ENCODE measurements around the gene TEX9.
"Not testable (repeated sequence)": the region's sequence is repeated elsewhere in the genome, so short reads cannot be mapped to it uniquely, and the experiment has no call there.

TEX9 gene

DNA sequence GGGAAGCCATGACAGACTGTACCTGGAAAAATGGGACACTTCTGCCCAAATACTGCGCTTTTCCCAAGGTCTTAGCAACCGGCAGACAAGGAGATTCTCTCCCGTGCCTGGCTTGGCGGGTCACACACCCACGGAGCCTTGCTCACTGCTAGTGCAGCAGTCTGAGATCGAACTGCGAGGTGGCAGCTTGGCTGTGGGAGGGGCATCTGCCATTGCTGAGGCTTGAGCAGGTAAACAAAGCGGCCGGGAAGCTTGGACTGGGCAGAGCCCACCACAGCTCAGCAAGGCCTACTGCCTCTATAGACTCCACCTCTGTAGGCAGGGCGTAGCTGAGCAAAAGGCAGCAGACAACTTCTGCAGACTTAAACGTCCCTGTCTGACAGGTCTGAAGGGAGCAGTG, 34.0 kb downstream of the TEX9 start:
- not testable (repeated sequence) for H3K9ac ChIP-seq (ENCODE audit: low read length); H3K9me3 ChIP-seq (ENCODE audit: low read length); H3K27ac ChIP-seq (ENCODE audit: low read depth, low read length); H3K4me1 ChIP-seq (ENCODE audit: insufficient read depth, low read length); H3K27me3 ChIP-seq (ENCODE audit: control insufficient read depth in 1 of 2, insufficient read depth in 2 of 2, low read length in 2 of 2); H3K4me3 ChIP-seq (ENCODE audit: low read depth in 1 of 2, low read length in 2 of 2); H3K36me3 ChIP-seq (ENCODE audit: insufficient read depth, low read length)

DNA sequence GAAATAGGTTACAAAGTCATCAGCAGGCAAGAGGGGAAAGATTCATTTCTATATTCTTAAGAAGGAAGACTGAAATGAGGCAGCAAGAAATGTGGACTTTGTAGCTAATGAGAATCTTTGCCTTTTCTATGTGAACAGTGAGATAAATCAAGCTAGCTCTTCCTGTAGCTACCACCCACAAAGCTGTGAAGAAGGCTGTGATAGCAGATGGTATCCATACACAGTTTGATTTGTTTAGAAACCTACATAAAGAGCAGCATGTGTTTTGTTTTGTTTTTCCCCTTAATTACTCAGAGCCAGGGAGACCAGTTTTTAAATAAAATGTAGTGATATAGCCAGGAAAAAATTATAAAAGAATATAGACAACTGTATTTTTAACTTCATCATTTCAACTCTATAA, 45.5 kb downstream of the TEX9 start:
- H3K27ac ChIP-seq (ENCODE audit: low read depth, low read length): no peak overlapping the region
- no peaks in the 10 kb centered on the region for H3K27me3 ChIP-seq (ENCODE audit: control insufficient read depth in 1 of 2, insufficient read depth in 2 of 2, low read length in 2 of 2)
- no peaks in the 10 kb centered on the region for H3K4me1 ChIP-seq (ENCODE audit: insufficient read depth, low read length)
- H3K4me3 ChIP-seq (ENCODE audit: low read depth in 1 of 2, low read length in 2 of 2): no peak overlapping the region
- H3K9me3 ChIP-seq (ENCODE audit: low read length): no peaks in the 10 kb centered on the region
- H3K36me3 ChIP-seq (ENCODE audit: insufficient read depth, low read length): no peaks in the 10 kb centered on the region
- no peak overlapping the region for H3K9ac ChIP-seq (ENCODE audit: low read length)

GRCh38 chr15:56411122-56411749, 46.0 kb downstream of the TEX9 start:
- H3K4me1 ChIP-seq (ENCODE audit: insufficient read depth, low read length): no peaks in the 10 kb centered on the region
- no peaks in the 10 kb centered on the region for H3K27me3 ChIP-seq (ENCODE audit: control insufficient read depth in 1 of 2, insufficient read depth in 2 of 2, low read length in 2 of 2)
- no peak overlapping the region for H3K9ac ChIP-seq (ENCODE audit: low read length)
- H3K9me3 ChIP-seq (ENCODE audit: low read length): no peaks in the 10 kb centered on the region
- no peaks in the 10 kb centered on the region for H3K36me3 ChIP-seq (ENCODE audit: insufficient read depth, low read length)
- H3K4me3 ChIP-seq (ENCODE audit: low read depth in 1 of 2, low read length in 2 of 2): no peak overlapping the region
- H3K27ac ChIP-seq (ENCODE audit: low read depth, low read length): no peak overlapping the region

- not testable (repeated sequence) for H3K27me3 ChIP-seq (ENCODE audit: control insufficient read depth in 1 of 2, insufficient read depth in 2 of 2, low read length in 2 of 2); H3K9ac ChIP-seq (ENCODE audit: low read length); H3K27ac ChIP-seq (ENCODE audit: low read depth, low read length); H3K9me3 ChIP-seq (ENCODE audit: low read length); H3K4me3 ChIP-seq (ENCODE audit: low read depth in 1 of 2, low read length in 2 of 2); H3K4me1 ChIP-seq (ENCODE audit: insufficient read depth, low read length); H3K36me3 ChIP-seq (ENCODE audit: insufficient read depth, low read length)
Observed at GRCh38 chr15:56413114-56413733, 48.0 kb downstream of the TEX9 start.

DNA sequence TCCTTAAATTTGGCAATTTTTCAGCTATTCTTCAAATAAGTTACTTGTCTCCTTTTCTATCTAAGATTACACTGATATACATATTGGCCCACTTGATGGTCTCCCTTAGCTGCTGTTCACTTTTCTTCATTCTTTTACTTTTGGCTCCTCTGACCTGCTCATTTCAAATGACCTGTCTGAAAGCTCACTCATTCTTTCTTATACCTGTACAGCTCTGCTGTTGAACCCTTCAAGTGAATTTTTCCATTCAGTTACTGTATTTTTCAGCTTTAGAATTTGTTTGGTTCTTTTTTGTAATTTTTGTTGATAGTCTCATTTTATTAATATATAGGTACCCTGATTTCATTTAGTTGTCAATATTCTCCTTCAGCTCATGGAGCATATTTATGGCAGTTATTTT, 60.0 kb downstream of the TEX9 start:
- no peak overlapping the region for H3K27ac ChIP-seq (ENCODE audit: low read depth, low read length)

GRCh38 chr15:56425976-56426375, 60.8 kb downstream of the TEX9 start:
- no peaks in the 10 kb centered on the region for H3K4me1 ChIP-seq (ENCODE audit: insufficient read depth, low read length)
- no peak overlapping the region for H3K4me3 ChIP-seq (ENCODE audit: low read depth in 1 of 2, low read length in 2 of 2)
- H3K9me3 ChIP-seq (ENCODE audit: low read length): no peaks in the 10 kb centered on the region
- no peak overlapping the region for H3K9ac ChIP-seq (ENCODE audit: low read length)
- no peak overlapping the region for H3K27ac ChIP-seq (ENCODE audit: low read depth, low read length)
- H3K36me3 ChIP-seq (ENCODE audit: insufficient read depth, low read length): no peaks in the 10 kb centered on the region
- H3K27me3 ChIP-seq (ENCODE audit: control insufficient read depth in 1 of 2, insufficient read depth in 2 of 2, low read length in 2 of 2): no peaks in the 10 kb centered on the region

More for the DNA sequence above, 60.0 kb downstream of the TEX9 start:
- Histone ChIP-seq H3K4me1 (ENCODE audit: insufficient read depth, low read length) (no peaks in the 10 kb centered on the region), H3K4me3 (ENCODE audit: low read depth in 1 of 2, low read length in 2 of 2) (no peak overlapping the region), H3K27me3 (ENCODE audit: control insufficient read depth in 1 of 2, insufficient read depth in 2 of 2, low read length in 2 of 2) (no peaks in the 10 kb centered on the region), H3K9me3 (ENCODE audit: low read length) (no peaks in the 10 kb centered on the region), H3K36me3 (ENCODE audit: insufficient read depth, low read length) (no peaks in the 10 kb centered on the region), H3K9ac (ENCODE audit: low read length) (no peak overlapping the region)

- Histone ChIP-seq H3K36me3 (ENCODE audit: insufficient read depth, low read length) (no peaks in the 10 kb centered on the region), H3K9me3 (ENCODE audit: low read length) (no peaks in the 10 kb centered on the region), H3K27ac (ENCODE audit: low read depth, low read length) (no peak overlapping the region), H3K9ac (ENCODE audit: low read length) (no peak overlapping the region), H3K4me1 (ENCODE audit: insufficient read depth, low read length) (no peaks in the 10 kb centered on the region), H3K4me3 (ENCODE audit: low read depth in 1 of 2, low read length in 2 of 2) (no peak overlapping the region), H3K27me3 (ENCODE audit: control insufficient read depth in 1 of 2, insufficient read depth in 2 of 2, low read length in 2 of 2) (no peaks in the 10 kb centered on the region)
Observed at GRCh38 chr15:56428821-56429458, 63.7 kb downstream of the TEX9 start.

DNA sequence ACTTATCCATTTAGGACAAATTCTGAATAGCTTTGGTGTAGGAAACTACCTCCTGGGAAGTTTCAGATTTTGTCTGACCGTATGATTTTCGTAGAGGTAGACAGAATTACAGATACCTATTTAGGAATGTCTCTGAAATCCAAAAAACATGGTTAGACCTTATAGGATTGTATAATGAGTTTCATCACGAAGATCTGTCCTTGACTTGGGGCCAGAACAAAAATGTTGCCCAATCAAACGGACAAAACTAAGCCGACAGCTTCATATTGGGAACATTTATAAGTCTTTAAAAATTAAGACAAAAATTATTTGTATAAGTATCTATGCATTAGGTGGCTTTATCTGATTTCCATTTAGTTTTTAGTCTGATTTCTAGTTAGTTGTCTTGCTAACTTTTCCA, 67.1 kb downstream of the TEX9 start:
- no peaks in the 10 kb centered on the region for H3K4me1 ChIP-seq (ENCODE audit: insufficient read depth, low read length)
- no peak overlapping the region for H3K27ac ChIP-seq (ENCODE audit: low read depth, low read length)
- H3K9me3 ChIP-seq (ENCODE audit: low read length): no peaks in the 10 kb centered on the region
- no peaks in the 10 kb centered on the region for H3K36me3 ChIP-seq (ENCODE audit: insufficient read depth, low read length)
- no peaks in the 10 kb centered on the region for H3K27me3 ChIP-seq (ENCODE audit: control insufficient read depth in 1 of 2, insufficient read depth in 2 of 2, low read length in 2 of 2)
- H3K9ac ChIP-seq (ENCODE audit: low read length): no peak overlapping the region
- H3K4me3 ChIP-seq (ENCODE audit: low read depth in 1 of 2, low read length in 2 of 2): no peak overlapping the region

DNA sequence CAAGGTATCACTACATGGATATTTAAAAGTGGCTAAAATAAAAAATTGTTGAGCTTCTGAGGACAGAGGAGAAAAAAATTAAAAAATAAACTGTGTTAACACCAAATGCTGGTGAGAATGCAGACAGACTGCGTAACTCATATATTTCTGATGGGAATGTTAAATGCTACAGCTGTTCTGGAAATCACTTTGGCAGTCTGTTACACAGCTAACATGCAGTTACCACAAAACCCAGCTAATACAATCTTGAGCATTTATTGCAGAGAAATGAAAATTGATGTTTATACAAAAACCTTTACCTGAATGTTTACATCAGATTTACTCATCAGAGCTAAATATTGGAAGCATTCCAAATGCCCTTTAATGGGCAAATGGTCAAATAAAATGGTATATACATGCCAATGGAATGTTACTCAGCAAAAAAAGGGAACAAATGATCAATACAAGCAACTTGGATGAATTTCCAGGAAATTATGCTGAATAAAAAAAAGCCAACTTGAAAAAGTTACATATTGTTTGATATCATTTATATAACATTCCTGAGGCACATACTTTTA, 75.1 kb downstream of the TEX9 start:
- no peak overlapping the region for H3K4me3 ChIP-seq (ENCODE audit: low read depth in 1 of 2, low read length in 2 of 2)
- no peaks in the 10 kb centered on the region for H3K9me3 ChIP-seq (ENCODE audit: low read length)
- H3K36me3 ChIP-seq (ENCODE audit: insufficient read depth, low read length): no peaks in the 10 kb centered on the region

DNA sequence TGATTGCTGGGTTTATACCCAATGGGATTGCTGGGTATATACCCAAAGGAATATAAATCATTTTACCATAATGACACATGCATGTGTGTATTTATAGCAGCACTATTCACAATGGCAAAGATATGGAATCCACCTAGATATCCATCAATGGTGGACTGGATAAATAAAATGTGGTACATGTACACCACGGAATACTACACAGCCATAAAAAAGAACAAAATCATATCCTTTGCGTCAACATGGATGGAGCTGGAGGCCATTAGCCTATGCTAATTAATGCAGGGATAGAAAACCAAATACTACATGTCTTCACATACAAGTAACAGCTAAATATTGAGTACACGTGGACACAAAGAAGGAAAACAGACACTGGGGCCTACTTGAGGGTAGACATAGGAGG, 77.1 kb downstream of the TEX9 start:
- no peaks in the 10 kb centered on the region for H3K4me1 ChIP-seq (ENCODE audit: insufficient read depth, low read length)
- no peaks in the 10 kb centered on the region for H3K9me3 ChIP-seq (ENCODE audit: low read length)
- H3K36me3 ChIP-seq (ENCODE audit: insufficient read depth, low read length): no peaks in the 10 kb centered on the region
- no peak overlapping the region for H3K9ac ChIP-seq (ENCODE audit: low read length)
- H3K27me3 ChIP-seq (ENCODE audit: control insufficient read depth in 1 of 2, insufficient read depth in 2 of 2, low read length in 2 of 2): no peaks in the 10 kb centered on the region
- H3K27ac ChIP-seq (ENCODE audit: low read depth, low read length): no peak overlapping the region
- no peak overlapping the region for H3K4me3 ChIP-seq (ENCODE audit: low read depth in 1 of 2, low read length in 2 of 2)

More for the DNA sequence above, 75.1 kb downstream of the TEX9 start:
- no peaks in the 10 kb centered on the region for H3K4me1 ChIP-seq (ENCODE audit: insufficient read depth, low read length)
- H3K27me3 ChIP-seq (ENCODE audit: control insufficient read depth in 1 of 2, insufficient read depth in 2 of 2, low read length in 2 of 2): no peaks in the 10 kb centered on the region
- no peak overlapping the region for H3K27ac ChIP-seq (ENCODE audit: low read depth, low read length)
- H3K9ac ChIP-seq (ENCODE audit: low read length): no peak overlapping the region

DNA sequence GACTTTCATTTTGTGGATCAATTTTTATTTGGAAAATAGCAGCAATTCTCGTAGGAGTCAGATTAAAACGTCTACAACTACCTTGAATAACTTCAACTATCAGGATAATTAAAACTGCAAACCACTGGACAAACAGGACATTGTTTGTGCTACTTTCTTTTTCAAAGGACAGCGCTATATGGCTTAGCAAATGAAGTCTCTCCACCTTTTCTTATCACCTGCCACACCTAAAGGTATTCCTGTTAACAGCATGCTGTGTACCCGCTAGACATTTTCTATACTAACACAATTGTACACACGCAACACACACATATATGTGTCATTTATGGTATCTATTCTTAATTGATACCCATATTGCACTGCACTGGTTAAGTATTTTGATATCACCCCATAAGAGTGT, 80.5 kb downstream of the TEX9 start:
- Histone ChIP-seq H3K36me3 (ENCODE audit: insufficient read depth, low read length) (no peaks in the 10 kb centered on the region), H3K9me3 (ENCODE audit: low read length) (no peaks in the 10 kb centered on the region), H3K4me1 (ENCODE audit: insufficient read depth, low read length) (no peaks in the 10 kb centered on the region), H3K27me3 (ENCODE audit: control insufficient read depth in 1 of 2, insufficient read depth in 2 of 2, low read length in 2 of 2) (no peaks in the 10 kb centered on the region), H3K27ac (ENCODE audit: low read depth, low read length) (no peak overlapping the region), H3K9ac (ENCODE audit: low read length) (no peak overlapping the region), H3K4me3 (ENCODE audit: low read depth in 1 of 2, low read length in 2 of 2) (no peak overlapping the region)

Measured in muscle layer of colon (tissue), 2 donors.